ENCODE results near the gene RASSF3. TPM values are rescaled to one million over a fixed set of nuclear protein-coding genes. Genes with fewer than 3 reads are reported as not detected.
A peak's percentile ranks its signal among the peaks of the same experiment; 100 is the strongest.

RASSF3 gene
- polyA plus RNA-seq, 3 donors, result 6.6 to 77.9 (median 14.5) TPM

DNA sequence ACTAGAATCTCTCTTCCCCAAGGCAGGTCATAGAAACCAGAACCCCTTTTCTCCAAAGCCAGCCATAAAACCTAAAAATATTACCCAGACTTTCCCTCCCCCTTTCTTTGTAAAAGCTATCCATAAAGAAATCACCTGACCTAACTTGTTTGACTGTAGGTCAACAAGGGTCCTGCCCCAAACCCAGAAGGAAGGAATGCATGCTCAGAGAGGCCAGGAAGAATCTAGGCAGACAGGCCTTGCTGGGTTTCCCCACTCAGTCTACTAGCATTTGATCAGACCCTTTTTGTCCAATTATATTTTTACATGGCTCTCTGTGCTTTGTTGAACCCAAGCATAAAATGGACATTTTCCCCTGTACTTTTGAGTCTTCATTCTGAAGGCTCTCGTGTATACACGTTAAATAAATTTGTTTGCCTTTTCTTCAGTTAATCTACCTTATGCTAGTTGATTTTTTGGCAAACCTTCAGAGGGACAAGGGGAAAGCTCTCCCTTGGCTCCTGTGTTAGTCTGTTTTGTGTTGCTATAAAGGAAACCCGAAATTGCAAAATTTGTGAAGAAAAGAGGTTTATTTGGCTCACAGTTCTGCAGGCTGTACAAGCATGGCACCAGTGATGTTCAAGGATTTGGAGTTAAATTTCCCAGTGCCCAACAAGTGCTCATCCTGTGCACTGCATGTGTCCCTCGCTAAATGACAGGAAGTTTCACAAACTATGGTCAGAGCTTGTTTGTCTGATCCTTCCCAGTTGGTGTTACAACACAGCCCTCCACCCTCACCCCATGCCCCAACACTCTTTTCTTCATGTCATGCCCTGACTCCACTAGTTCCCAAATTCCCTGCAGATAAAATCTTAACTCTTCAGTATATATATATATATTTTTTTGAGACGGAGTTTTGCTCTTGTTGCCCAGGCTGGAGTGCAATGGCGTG, 14.2 kb upstream of the RASSF3 start:
- H3K4me1 Mint-ChIP-seq, result peaks cover 81% of the 10 kb centered on the region
- Histone ChIP-seq H3K9me3 (replicated peaks in 1 of 2; ENCODE audit: control insufficient read depth in 1 of 2, insufficient read depth in 1 of 2, low read length in 2 of 2) (no peaks in the 10 kb centered on the region), H2AFZ (ENCODE audit: insufficient read depth, low read depth, low read length, poor library complexity, severe bottlenecking) (no peak overlapping the region), H4K20me1 (ENCODE audit: insufficient read depth, low read length) (no peaks in the 10 kb centered on the region), H3K27ac (ENCODE audit: low read depth in 1 of 2, low read length in 2 of 2) (peak overlapping the region; percentile 72 to 84), H3K36me3 (replicated peaks in 1 of 2; ENCODE audit: control insufficient read depth in 1 of 2, insufficient read depth in 2 of 2, low read length in 2 of 2) (no peaks in the 10 kb centered on the region), H3K4me1 (ENCODE audit: control insufficient read depth in 1 of 2, insufficient read depth in 2 of 2, low read length in 2 of 2) (peaks cover 85 to 95% of the 10 kb centered on the region in 2 donors), H3K4me3 (replicated peaks in 1 of 3; ENCODE audit: low read depth in 2 of 3, low read length in 3 of 3) (peak overlapping the region in 1 of 3 experiments; percentile 53), H3K9ac (ENCODE audit: insufficient read depth, low read length, poor library complexity, severe bottlenecking) (no peak overlapping the region), H3K27me3 (ENCODE audit: control insufficient read depth in 2 of 2, insufficient read depth in 2 of 2, low read length in 2 of 2) (no peaks in the 10 kb centered on the region), H3K79me2 (ENCODE audit: insufficient read depth, low read length) (no peaks in the 10 kb centered on the region), H3K4me2 (replicated peaks; ENCODE audit: extremely low read depth, low read length, poor library complexity, severe bottlenecking) (peak overlapping the region; percentile 46)
- peaks cover 0 to 2% (median 0%) of the 10 kb centered on the region in 7 donors for H3K9me3 Mint-ChIP-seq
- intact Hi-C loops (cut with micrococcal nuclease), result loop anchor here (2.0 kb wide), 1 partner anchor 15 kb away; the partner anchor contains the start of gene RASSF3 (in 2 of the 2)
- TF ChIP-seq, protein P1, sequence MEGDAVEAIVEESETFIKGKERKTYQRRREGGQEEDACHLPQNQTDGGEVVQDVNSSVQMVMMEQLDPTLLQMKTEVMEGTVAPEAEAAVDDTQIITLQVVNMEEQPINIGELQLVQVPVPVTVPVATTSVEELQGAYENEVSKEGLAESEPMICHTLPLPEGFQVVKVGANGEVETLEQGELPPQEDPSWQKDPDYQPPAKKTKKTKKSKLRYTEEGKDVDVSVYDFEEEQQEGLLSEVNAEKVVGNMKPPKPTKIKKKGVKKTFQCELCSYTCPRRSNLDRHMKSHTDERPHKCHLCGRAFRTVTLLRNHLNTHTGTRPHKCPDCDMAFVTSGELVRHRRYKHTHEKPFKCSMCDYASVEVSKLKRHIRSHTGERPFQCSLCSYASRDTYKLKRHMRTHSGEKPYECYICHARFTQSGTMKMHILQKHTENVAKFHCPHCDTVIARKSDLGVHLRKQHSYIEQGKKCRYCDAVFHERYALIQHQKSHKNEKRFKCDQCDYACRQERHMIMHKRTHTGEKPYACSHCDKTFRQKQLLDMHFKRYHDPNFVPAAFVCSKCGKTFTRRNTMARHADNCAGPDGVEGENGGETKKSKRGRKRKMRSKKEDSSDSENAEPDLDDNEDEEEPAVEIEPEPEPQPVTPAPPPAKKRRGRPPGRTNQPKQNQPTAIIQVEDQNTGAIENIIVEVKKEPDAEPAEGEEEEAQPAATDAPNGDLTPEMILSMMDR (IDR thresholded peaks at IDR 0.05), result no peak
- peak overlapping the region in 1 of 2 donors; percentile 62 for H3K4me3 Mint-ChIP-seq
- peak; percentile 59 to 87 (median 79) for DNase-seq
- 57% methylated on average over 1 of the region's 6 CpGs for WGBS (ENCODE audit: insufficient coverage)
- no peaks in the 10 kb centered on the region for H3K36me3 Mint-ChIP-seq
- peak overlapping the region; percentile 87 to 98 (median 94) for H3K27ac Mint-ChIP-seq
- H3K27me3 Mint-ChIP-seq (ENCODE audit: low read depth in 3 of 3), result peaks cover 0 to 4% (median 0%) of the 10 kb centered on the region in 3 donors

DNA sequence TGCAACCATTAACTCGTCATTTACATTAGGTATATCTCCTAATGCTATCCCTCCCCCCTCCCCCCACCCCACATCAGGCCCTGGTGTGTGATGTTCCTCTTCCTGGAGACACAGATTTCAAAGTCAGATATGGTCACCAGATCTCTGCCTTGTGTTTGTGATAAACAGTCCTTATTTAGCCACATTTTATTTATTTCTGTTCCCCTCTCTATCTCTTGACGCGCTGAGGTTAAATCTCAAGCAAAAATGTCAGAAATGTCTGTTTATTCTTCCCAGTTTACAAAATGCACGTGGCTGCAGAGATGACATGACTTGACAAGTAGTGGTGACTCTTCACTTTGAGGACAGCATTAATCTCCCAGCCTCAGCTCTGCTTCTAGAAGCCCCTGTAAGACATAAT, 11.5 kb upstream of the RASSF3 start:
- intact Hi-C loops (cut with micrococcal nuclease), result no loop called here
- Histone ChIP-seq H3K79me2 (ENCODE audit: insufficient read depth, low read length) (no peaks in the 10 kb centered on the region), H3K9ac (ENCODE audit: insufficient read depth, low read length, poor library complexity, severe bottlenecking) (no peak overlapping the region), H3K27me3 (ENCODE audit: control insufficient read depth in 2 of 2, insufficient read depth in 2 of 2, low read length in 2 of 2) (no peaks in the 10 kb centered on the region), H3K4me2 (replicated peaks; ENCODE audit: extremely low read depth, low read length, poor library complexity, severe bottlenecking) (peak overlapping the region; percentile 19), H4K20me1 (ENCODE audit: insufficient read depth, low read length) (no peaks in the 10 kb centered on the region), H3K4me3 (replicated peaks in 1 of 3; ENCODE audit: low read depth in 2 of 3, low read length in 3 of 3) (no peak overlapping the region), H3K27ac (ENCODE audit: low read depth in 1 of 2, low read length in 2 of 2) (peak overlapping the region in 1 of 2 donors; percentile 72), H3K9me3 (replicated peaks in 1 of 2; ENCODE audit: control insufficient read depth in 1 of 2, insufficient read depth in 1 of 2, low read length in 2 of 2) (no peaks in the 10 kb centered on the region), H2AFZ (ENCODE audit: insufficient read depth, low read depth, low read length, poor library complexity, severe bottlenecking) (peak overlapping the region; percentile 17), H3K36me3 (replicated peaks in 1 of 2; ENCODE audit: control insufficient read depth in 1 of 2, insufficient read depth in 2 of 2, low read length in 2 of 2) (no peaks in the 10 kb centered on the region), H3K4me1 (ENCODE audit: control insufficient read depth in 1 of 2, insufficient read depth in 2 of 2, low read length in 2 of 2) (peaks cover 64 to 68% of the 10 kb centered on the region in 2 donors)
- H3K4me1 Mint-ChIP-seq, result peaks cover 58% of the 10 kb centered on the region
- no peak overlapping the region for H3K4me3 Mint-ChIP-seq
- peaks cover 0 to 2% (median 0%) of the 10 kb centered on the region in 7 donors for H3K9me3 Mint-ChIP-seq
- H3K27me3 Mint-ChIP-seq (ENCODE audit: low read depth in 3 of 3), result peaks cover 0 to 4% (median 1%) of the 10 kb centered on the region in 3 donors
- DNase-seq, result peak in 1 of 3 donors; percentile 12
- no peaks in the 10 kb centered on the region for H3K36me3 Mint-ChIP-seq
- peak overlapping the region in 6 of 7 donors; percentile 34 to 88 (median 73) for H3K27ac Mint-ChIP-seq
- TF ChIP-seq, protein P1 (IDR thresholded peaks at IDR 0.05), result no peak
- no CpG with 5 or more reads among the region's 4 CpGs for WGBS (ENCODE audit: insufficient coverage)

Data from CD14-positive monocyte (primary cell).